RWPE2 (cell line): Measurements from ENCODE around the gene BAIAP2L2.

Experiments
- ATAC-seq: fragments of 200-7000 bp; cut with Tn5 transposase; 3 replicates; pipeline ENCODE4 v1.9.1; 2021; ENCODE audit warnings: low read depth
- DNase-seq: peaks from one replicate; pipeline ENCODE4 v3.0.0-alpha.2; 2020; ENCODE audit warnings: low spot score
- H3K27ac ChIP-seq: fragments of 450-650 bp; 2 replicates; pipeline ENCODE4 v1.5.1; 2017; ENCODE audit warnings: mild to moderate bottlenecking; ENCODE audit not compliant: poor library complexity, severe bottlenecking
- H3K27me3 ChIP-seq: fragments of 250-450 bp; sonication (Bioruptor Pico); 2 replicates; pipeline ENCODE4 v1.5.1; 2021; ENCODE audit warnings: mild to moderate bottlenecking, moderate library complexity; ENCODE audit not compliant: insufficient read depth, poor library complexity, severe bottlenecking
- H3K36me3 ChIP-seq: fragments of 250-450 bp; sonication (Bioruptor Pico); 2 replicates; pipeline ENCODE4 v1.5.1; 2020; ENCODE audit warnings: low read depth, mild to moderate bottlenecking, moderate library complexity
- H3K4me1 ChIP-seq: fragments of 250-450 bp; sonication (Bioruptor Pico); 2 replicates; pipeline ENCODE4 v1.5.1; 2021; ENCODE audit warnings: mild to moderate bottlenecking, moderate library complexity; ENCODE audit not compliant: insufficient read depth, poor library complexity, severe bottlenecking
- H3K4me3 ChIP-seq: fragments of 250-450 bp; sonication (Bioruptor Pico); 2 replicates; pipeline ENCODE4 v1.5.1; 2021; ENCODE audit warnings: mild to moderate bottlenecking, moderate library complexity; ENCODE audit not compliant: severe bottlenecking
- H3K9me3 ChIP-seq: fragments of 250-450 bp; sonication (Bioruptor Pico); 2 replicates; pipeline ENCODE4 v1.5.1; 2021; ENCODE audit warnings: mild to moderate bottlenecking, moderate library complexity; ENCODE audit not compliant: severe bottlenecking
- TF ChIP-seq, protein P1 (sequence below): fragments of 450-650 bp; IDR thresholded peaks from one replicate; pipeline ENCODE4 v1.5.1; 2017; ENCODE audit warnings: mild to moderate bottlenecking, moderate library complexity; ENCODE audit not compliant: poor library complexity, severe bottlenecking

BAIAP2L2 gene

GRCh38 chr22:38051900-38052862 is 58.3 kb downstream of the BAIAP2L2 start:
- no peak for DNase-seq
- peak; percentile 74 for ATAC-seq
- Histone ChIP-seq H3K27me3 (no peaks in the 10 kb centered on the region), H3K36me3 (no peaks in the 10 kb centered on the region), H3K4me3 (no peak overlapping the region), H3K27ac (no peak overlapping the region), H3K4me1 (no peaks in the 10 kb centered on the region), H3K9me3 (no peaks in the 10 kb centered on the region)
- TF ChIP-seq, protein P1, sequence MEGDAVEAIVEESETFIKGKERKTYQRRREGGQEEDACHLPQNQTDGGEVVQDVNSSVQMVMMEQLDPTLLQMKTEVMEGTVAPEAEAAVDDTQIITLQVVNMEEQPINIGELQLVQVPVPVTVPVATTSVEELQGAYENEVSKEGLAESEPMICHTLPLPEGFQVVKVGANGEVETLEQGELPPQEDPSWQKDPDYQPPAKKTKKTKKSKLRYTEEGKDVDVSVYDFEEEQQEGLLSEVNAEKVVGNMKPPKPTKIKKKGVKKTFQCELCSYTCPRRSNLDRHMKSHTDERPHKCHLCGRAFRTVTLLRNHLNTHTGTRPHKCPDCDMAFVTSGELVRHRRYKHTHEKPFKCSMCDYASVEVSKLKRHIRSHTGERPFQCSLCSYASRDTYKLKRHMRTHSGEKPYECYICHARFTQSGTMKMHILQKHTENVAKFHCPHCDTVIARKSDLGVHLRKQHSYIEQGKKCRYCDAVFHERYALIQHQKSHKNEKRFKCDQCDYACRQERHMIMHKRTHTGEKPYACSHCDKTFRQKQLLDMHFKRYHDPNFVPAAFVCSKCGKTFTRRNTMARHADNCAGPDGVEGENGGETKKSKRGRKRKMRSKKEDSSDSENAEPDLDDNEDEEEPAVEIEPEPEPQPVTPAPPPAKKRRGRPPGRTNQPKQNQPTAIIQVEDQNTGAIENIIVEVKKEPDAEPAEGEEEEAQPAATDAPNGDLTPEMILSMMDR: peak; percentile 87

- Histone ChIP-seq H3K27ac (no peak overlapping the region), H3K4me3 (no peak overlapping the region), H3K27me3 (no peaks in the 10 kb centered on the region), H3K4me1 (no peaks in the 10 kb centered on the region), H3K9me3 (no peaks in the 10 kb centered on the region), H3K36me3 (no peaks in the 10 kb centered on the region)
- DNase-seq: no peak
- no peak for ATAC-seq
- TF ChIP-seq, protein P1: no peak
Measured at GRCh38 chr22:38051261-38051660, 59.2 kb downstream of the BAIAP2L2 start.

DNA sequence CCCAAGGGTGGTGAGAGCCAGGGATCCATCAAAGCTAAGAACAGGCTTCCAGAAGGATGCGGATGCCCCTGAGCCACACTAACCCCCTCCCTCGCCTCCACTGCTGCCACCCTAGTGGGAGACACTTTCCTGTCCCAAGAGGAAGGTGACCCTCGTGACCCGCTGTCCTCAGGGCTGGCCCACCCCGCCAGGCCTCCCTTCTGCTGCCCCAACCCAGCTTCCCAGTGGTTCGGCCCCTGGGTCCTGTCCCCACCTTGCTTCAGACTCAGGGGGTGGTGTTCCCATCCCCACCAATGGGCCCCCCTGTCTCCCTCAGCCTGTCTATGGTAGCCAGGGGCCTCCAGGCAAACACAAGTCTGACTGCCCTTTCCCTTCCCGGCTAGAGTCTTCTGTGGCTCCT is 59.8 kb downstream of the BAIAP2L2 start:
- DNase-seq (no peak), ATAC-seq (no peak)
- no peaks in the 10 kb centered on the region for H3K9me3 ChIP-seq
- H3K27ac ChIP-seq: no peak overlapping the region
- no peaks in the 10 kb centered on the region for H3K4me1 ChIP-seq
- no peak overlapping the region for H3K4me3 ChIP-seq
- TF ChIP-seq, protein P1: no peak
- H3K36me3 ChIP-seq: no peaks in the 10 kb centered on the region
- H3K27me3 ChIP-seq: no peaks in the 10 kb centered on the region

GRCh38 chr22:38049812-38050619 is 60.5 kb downstream of the BAIAP2L2 start:
- Histone ChIP-seq H3K9me3 (no peaks in the 10 kb centered on the region), H3K4me1 (no peaks in the 10 kb centered on the region), H3K4me3 (no peak overlapping the region), H3K27me3 (no peaks in the 10 kb centered on the region), H3K27ac (no peak overlapping the region), H3K36me3 (no peaks in the 10 kb centered on the region)
- DNase-seq (no peak), ATAC-seq (no peak)
- TF ChIP-seq, protein P1: no peak
